ENCODE results near the gene CENPB.

DNA sequence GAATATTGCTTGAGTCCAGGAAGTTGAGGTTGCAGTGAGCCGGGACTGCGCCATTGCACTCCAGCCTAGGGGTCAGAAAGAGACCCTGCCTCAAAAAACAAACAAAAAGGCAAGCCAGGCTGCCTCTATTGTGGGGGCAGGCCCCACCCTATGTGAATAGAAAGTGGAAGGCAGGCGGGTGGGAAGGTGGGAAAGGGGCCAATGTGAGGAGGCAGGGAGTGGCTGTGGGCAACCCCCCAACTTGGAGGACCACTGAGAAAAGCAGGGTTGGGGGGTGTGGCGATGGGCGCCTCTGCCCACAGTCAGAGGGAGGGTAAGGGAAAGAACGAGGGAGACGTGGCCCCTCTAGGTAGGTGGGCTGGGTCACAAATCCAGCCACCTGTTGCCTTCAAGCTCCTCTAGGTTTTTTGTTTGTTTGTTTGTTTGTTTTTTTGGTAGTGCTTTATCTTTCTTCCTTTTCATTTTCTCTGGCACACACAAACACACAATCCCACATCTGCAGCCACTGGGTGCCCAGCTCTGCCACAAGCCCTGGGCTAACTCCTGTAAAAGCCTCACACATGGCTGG is 28.5 kb upstream of the CENPB start:
- TF ChIP-seq CTCF (IDR thresholded peaks at IDR 0.05) = no peak
- TF ChIP-seq POLR2A (IDR thresholded peaks at IDR 0.05) = no peak
